Ovary (tissue), 3 donors: ENCODE data around the gene VAPB.

Source experiments
- CTCF ChIP-seq, 3 donors: fragments of 450-650 bp in 2 of 3; fragments of 200-600 bp in 1 of 3; IDR thresholded peaks; one replicate each; pipeline versions ENCODE4 v1.5.1 to v1.8.0; 2016 to 2022; ENCODE audit warnings: antibody characterized with exemption in 3 of 3, mild to moderate bottlenecking in 1 of 3
- POLR2A ChIP-seq: fragments of 450-650 bp; IDR thresholded peaks from one replicate; pipeline ENCODE4 v1.6.1; 2017; ENCODE audit warnings: antibody characterized with exemption, mild to moderate bottlenecking, moderate library complexity
- donor health status: DM: no; HTN: no; CAD: no.

- TF ChIP-seq CTCF (IDR thresholded peaks at IDR 0.05) (no peak), POLR2A (no peak)
These were observed 12.0 kb upstream of the VAPB start for GRCh38 chr20:58377017-58377416.
